B cell (primary cell): ENCODE results near the gene ABCA9. TPM values are rescaled to one million over a fixed set of nuclear protein-coding genes. Genes with fewer than 3 reads are reported as not detected.

Source experiments
- ATAC-seq: fragments of 200-7000 bp; cut with Tn5 transposase; one replicate; pipeline ENCODE4 v1.10.0; 2021; ENCODE audit warnings: low read depth, mild to moderate bottlenecking, moderate number of reproducible peaks, moderate library complexity
- CTCF ChIA-PET: fragments of 350-600 bp; sonication (Branson Sonifier 250); formaldehyde crosslinking; loops from one replicate; lab custom pipeline; 2021; ENCODE audit warnings: antibody characterized with exemption, inconsistent platforms; lab: Charles Lee
- POLR2A ChIA-PET: fragments of 350-600 bp; sonication (Branson Sonifier 250); formaldehyde crosslinking; loops from one replicate; lab custom pipeline; 2021; ENCODE audit warnings: antibody characterized with exemption; lab: Charles Lee
- DNase-seq: peaks from one replicate; pipeline ENCODE4 v3.0.0; 2013
- H2AFZ ChIP-seq: 2 replicates; pipeline ENCODE4 v1.6.1; 2012; ENCODE audit warnings: mild to moderate bottlenecking, low read depth, low read length; ENCODE audit not compliant: insufficient read depth, poor library complexity, severe bottlenecking
- H3K27ac ChIP-seq, 2 donors: 1 replicate in 1 of 2; 2 replicates in 1 of 2; pipeline ENCODE4 v1.5.1; 2012 to 2013; ENCODE audit warnings: low read length in 2 of 2, mild to moderate bottlenecking in 2 of 2, moderate library complexity in 1 of 2
- H3K27me3 ChIP-seq, 4 experiments: fragments of 200-600 bp in 1 of 4; sonication (generic) in 1 of 4; replicated peaks in 1 of 4; 1 replicate in 2 of 4; 2 replicates in 2 of 4; pipeline versions ENCODE4 v1.6.1 to v1.7.0; 2013 to 2016; ENCODE audit warnings: low read length in 3 of 4, mild to moderate bottlenecking in 2 of 4, mixed read lengths in 1 of 4, moderate library complexity in 1 of 4; ENCODE audit not compliant: insufficient read depth in 4 of 4, control insufficient read depth in 3 of 4; ENCODE audit errors: control extremely low read depth in 1 of 4
- H3K36me3 ChIP-seq, 2 experiments: replicated peaks in 1 of 2; 1 replicate in 1 of 2; 2 replicates in 1 of 2; pipeline versions ENCODE4 v1.6.1 to v1.7.1; 2013; ENCODE audit warnings: low read length in 1 of 2; ENCODE audit not compliant: insufficient read depth in 2 of 2, control insufficient read depth in 1 of 2; ENCODE audit errors: control extremely low read depth in 1 of 2, extremely low read depth in 1 of 2
- H3K4me1 ChIP-seq, 2 donors: fragments of 200-600 bp in 1 of 2; sonication (generic) in 1 of 2; 1 replicate in 1 of 2; 2 replicates in 1 of 2; pipeline versions ENCODE4 v1.5.1 to v1.6.1; 2013 to 2017; ENCODE audit warnings: low read length in 2 of 2; ENCODE audit not compliant: control insufficient read depth in 2 of 2, insufficient read depth in 2 of 2
- H3K4me2 ChIP-seq: replicated peaks from 2 replicates; pipeline ENCODE3; 2012; ENCODE audit warnings: mild to moderate bottlenecking, low read depth, low read length; ENCODE audit not compliant: poor library complexity, severe bottlenecking
- H3K4me3 ChIP-seq, 5 experiments: fragments of 200-600 bp in 1 of 5; sonication (generic) in 1 of 5; 1 replicate in 3 of 5; 2 replicates in 2 of 5; pipeline versions ENCODE4 v1.5.1 to v1.7.0; 2011 to 2016; ENCODE audit warnings: low read length in 4 of 5, mild to moderate bottlenecking in 4 of 5, low read depth in 2 of 5, control low read depth in 1 of 5, moderate library complexity in 1 of 5; ENCODE audit not compliant: insufficient read depth in 1 of 5; ENCODE audit errors: control extremely low read depth in 1 of 5, extremely low read depth in 1 of 5
- H3K79me2 ChIP-seq: fragments of 200-600 bp; sonication (generic); one replicate; pipeline ENCODE4 v1.6.0; 2016; ENCODE audit warnings: low read length; ENCODE audit not compliant: control insufficient read depth, insufficient read depth
- H3K9ac ChIP-seq: fragments of 200-600 bp; sonication (generic); 2 replicates; pipeline ENCODE4 v1.6.1; 2017; ENCODE audit warnings: mild to moderate bottlenecking, low read length, moderate library complexity
- H3K9me3 ChIP-seq, 3 donors: one replicate each; pipeline versions ENCODE4 v1.6.1 to v1.7.1; 2013; ENCODE audit warnings: low read length in 2 of 3; ENCODE audit not compliant: control insufficient read depth in 2 of 3, insufficient read depth in 1 of 3; ENCODE audit errors: control extremely low read depth in 1 of 3
- H4K20me1 ChIP-seq: 2 replicates; pipeline ENCODE4 v1.6.0; 2012; ENCODE audit warnings: mild to moderate bottlenecking, low read length; ENCODE audit not compliant: insufficient read depth, control insufficient read depth, poor library complexity, severe bottlenecking
- H3K27ac Mint-ChIP-seq: one replicate; pipeline ENCODE4 v1.8.0; 2021; ENCODE audit warnings: mixed read lengths
- H3K27me3 Mint-ChIP-seq: one replicate; pipeline ENCODE4 v1.8.0; 2021; ENCODE audit warnings: mixed read lengths
- H3K4me1 Mint-ChIP-seq: one replicate; pipeline ENCODE4 v1.8.0; 2021; ENCODE audit warnings: mixed read lengths
- H3K4me3 Mint-ChIP-seq: one replicate; pipeline ENCODE4 v1.8.0; 2021; ENCODE audit warnings: mixed read lengths
- H3K9me3 Mint-ChIP-seq: one replicate; pipeline ENCODE4 v1.8.0; 2022; ENCODE audit warnings: mixed read lengths; ENCODE audit not compliant: insufficient read depth
- CTCF ChIP-seq: fragments of 200-600 bp; IDR thresholded peaks from one replicate; pipeline ENCODE4 v1.8.0; 2022; ENCODE audit warnings: antibody characterized with exemption, mild to moderate bottlenecking
- EZH2 ChIP-seq: IDR thresholded peaks from 2 replicates; pipeline ENCODE4 v1.6.1; 2012; ENCODE audit warnings: borderline replicate concordance, low read depth, mild to moderate bottlenecking, moderate library complexity, low read length; ENCODE audit not compliant: insufficient read depth, poor library complexity, severe bottlenecking
- WGBS: methylation state at CpG from one replicate; pipeline ENCODE4 v1.1.5; 2013; ENCODE audit warnings: missing lambda C conversion rate; ENCODE audit not compliant: insufficient coverage; 5-methylcytosine and 5-hydroxymethylcytosine counted together
- intact Hi-C: fragments of 100-400 bp; cut with micrococcal nuclease; formaldehyde crosslinking; loops from one replicate; pipeline ENCODE4 v1.10.0; 2022
- polyA plus RNA-seq: library from polyadenylated mRNA; depleted of rRNA; stranded (reverse); fragments of >200 nt; gene quantifications from 2 replicates; pipeline ENCODE4 v1.2.3, GENCODE V29; 2012
- total RNA-seq, 2 donors: library from RNA; stranded (reverse); fragments of 120-200 nt in 1 of 2; gene quantifications; 1 replicate in 1 of 2; 2 replicates in 1 of 2; pipeline versions ENCODE4 v1.2.3 to v1.2.4, GENCODE V29; 2013 to 2022

Gene ABCA9
- total and polyA plus RNA-seq, 2 donors (not counting 1 experiment from before 2014, with no cell fraction given), result 0.06 to 0.91 TPM

- H3K27ac ChIP-seq, result no peak overlapping the region
- H3K36me3 ChIP-seq, result no peaks in the 10 kb centered on the region
- H3K9ac ChIP-seq, result no peak overlapping the region
- WGBS, result no CpG with 5 or more reads among the region's 5 CpGs
- ChIA-PET POLR2A (no interaction called here), CTCF (no interaction called here)
- Mint-ChIP-seq H3K9me3 (peaks cover 1% of the 10 kb centered on the region), H3K4me1 (no peaks in the 10 kb centered on the region), H3K27me3 (peaks cover under 1% of the 10 kb centered on the region), H3K27ac (no peak overlapping the region), H3K4me3 (no peak overlapping the region)
- no peak overlapping the region for H3K4me2 ChIP-seq
- H3K4me1 ChIP-seq, result no peaks in the 10 kb centered on the region
- H4K20me1 ChIP-seq, result no peaks in the 10 kb centered on the region
- no peaks in the 10 kb centered on the region for H3K9me3 ChIP-seq
- no peak overlapping the region for H3K4me3 ChIP-seq
- TF ChIP-seq CTCF, result no peak
- TF ChIP-seq EZH2, result no peak
- DNase-seq (no peak), ATAC-seq (no peak)
- H3K79me2 ChIP-seq, result no peaks in the 10 kb centered on the region
- no peak overlapping the region for H2AFZ ChIP-seq
- no peaks in the 10 kb centered on the region for H3K27me3 ChIP-seq
- intact Hi-C loops, result no loop called here
These were observed 18.4 kb downstream of the ABCA9 start for GRCh38 chr17:69042308-69042707.

GRCh38 chr17:69031839-69032238 lies 28.9 kb downstream of the ABCA9 start:
- H3K4me1 ChIP-seq, result no peaks in the 10 kb centered on the region
- intact Hi-C loops, result no loop called here
- no peak overlapping the region for H3K9ac ChIP-seq
- ChIA-PET CTCF (no interaction called here), POLR2A (no interaction called here)
- Mint-ChIP-seq H3K27ac (no peak overlapping the region), H3K27me3 (no peaks in the 10 kb centered on the region), H3K4me3 (no peak overlapping the region), H3K9me3 (no peaks in the 10 kb centered on the region), H3K4me1 (no peaks in the 10 kb centered on the region)
- H3K9me3 ChIP-seq, result no peaks in the 10 kb centered on the region
- DNase-seq, result no peak
- H3K4me3 ChIP-seq, result no peak overlapping the region
- H3K79me2 ChIP-seq, result no peaks in the 10 kb centered on the region
- H3K36me3 ChIP-seq, result no peaks in the 10 kb centered on the region
- TF ChIP-seq EZH2, result no peak
- WGBS, result 91% methylated on average over 3 of the region's 3 CpGs
- ATAC-seq, result no peak
- H3K4me2 ChIP-seq, result no peak overlapping the region
- H3K27ac ChIP-seq, result no peak overlapping the region
- no peaks in the 10 kb centered on the region for H4K20me1 ChIP-seq
- no peak overlapping the region for H2AFZ ChIP-seq
- no peaks in the 10 kb centered on the region for H3K27me3 ChIP-seq
